ENCODE measurements around the gene CISTR.

DNA sequence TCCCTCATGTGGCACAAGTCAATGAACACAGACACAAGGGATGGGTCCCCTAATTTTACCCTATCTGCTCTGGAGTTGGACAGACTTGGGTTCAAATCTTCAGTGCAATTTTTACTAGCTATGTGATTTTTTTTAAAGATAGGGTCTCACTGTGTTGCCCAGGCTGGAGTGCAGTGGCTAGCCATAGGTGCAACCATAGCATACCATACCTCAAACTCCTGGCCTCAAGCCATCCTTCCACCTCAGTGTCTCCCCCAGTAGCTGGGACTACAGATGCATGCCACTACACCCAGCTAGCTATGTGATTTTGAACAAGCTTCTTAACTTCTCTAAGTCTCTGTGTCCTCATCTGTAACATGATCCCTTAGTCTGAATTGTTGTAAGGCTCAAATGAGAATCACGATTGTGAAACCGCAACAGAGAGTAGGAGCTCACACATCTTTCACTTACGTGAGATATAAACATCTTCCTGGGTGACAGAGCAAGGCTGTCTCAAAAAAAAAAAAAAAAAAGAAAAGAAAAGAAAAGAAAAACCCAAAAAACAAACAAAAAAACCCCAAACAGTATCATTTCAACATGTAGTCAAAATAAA, 29.2 kb downstream of the CISTR start:
- no peak for TF ChIP-seq EZH2 (IDR thresholded peaks at IDR 0.05; ENCODE audit: insufficient read depth, poor library complexity, severe bottlenecking)
- TF ChIP-seq EZH2phosphoT487 (IDR thresholded peaks at IDR 0.05; ENCODE audit: insufficient read depth, low read depth): no peak
